Naive thymus-derived CD8-positive, alpha-beta T cell (primary cell): ENCODE results near the gene FLOT2. TPM values are rescaled to one million over a fixed set of nuclear protein-coding genes. Genes with fewer than 3 reads are reported as not detected.

Experiments
- ATAC-seq, 2 donors: fragments of 150-1000 bp; cut with Tn5 transposase in 1 of 2; sonication (Bioruptor Pico), chemical (Tn5 transposase) in 1 of 2; 1 replicate in 1 of 2; 2 replicates in 1 of 2; pipeline ENCODE4 v1.10.0; 2021; ENCODE audit warnings: mild to moderate bottlenecking in 2 of 2, moderate library complexity in 2 of 2
- POLR2A ChIA-PET: fragments of 350-600 bp; sonication (Branson Sonifier 250); formaldehyde crosslinking; loops from one replicate; lab custom pipeline; 2021; ENCODE audit warnings: antibody characterized with exemption; lab: Charles Lee
- DNase-seq, 10 donors: peaks; one replicate each; pipeline versions ENCODE4 v3.0.0 to v3.0.0-alpha.2; 2020 to 2022
- H3K27ac Mint-ChIP-seq, 10 donors: one replicate each; pipeline ENCODE4 v1.8.0; 2020 to 2022; ENCODE audit warnings: mild to moderate bottlenecking in 10 of 10, mixed read lengths in 10 of 10, moderate library complexity in 4 of 10, inconsistent platforms in 1 of 10
- H3K27me3 Mint-ChIP-seq, 5 donors: one replicate each; pipeline ENCODE4 v1.8.0; 2021 to 2022; ENCODE audit warnings: mixed read lengths in 5 of 5
- H3K36me3 Mint-ChIP-seq, 3 donors: one replicate each; pipeline ENCODE4 v1.8.0; 2020 to 2022; ENCODE audit warnings: mixed read lengths in 3 of 3, mild to moderate bottlenecking in 2 of 3, inconsistent platforms in 1 of 3
- H3K4me1 Mint-ChIP-seq, 4 donors: one replicate each; pipeline ENCODE4 v1.8.0; 2021 to 2022; ENCODE audit warnings: mixed read lengths in 4 of 4
- H3K4me3 Mint-ChIP-seq, 10 donors: one replicate each; pipeline ENCODE4 v1.8.0; 2020 to 2022; ENCODE audit warnings: mild to moderate bottlenecking in 10 of 10, mixed read lengths in 10 of 10, moderate library complexity in 6 of 10, inconsistent platforms in 1 of 10
- H3K9me3 Mint-ChIP-seq, 9 donors: one replicate each; pipeline ENCODE4 v1.8.0; 2020 to 2022; ENCODE audit warnings: mixed read lengths in 9 of 9, mild to moderate bottlenecking in 3 of 9, inconsistent platforms in 1 of 9, moderate library complexity in 1 of 9
- polyA plus RNA-seq, 3 donors: library from polyadenylated mRNA; unstranded; fragments of 300-500 nt; fragmentation: Illumina TruSeq; gene quantifications; one replicate each; pipeline ENCODE4 v1.2.3, GENCODE V29; 2021
- total RNA-seq, 8 experiments: library from RNA in 2 of 8; stranded (reverse) in 2 of 8; gene quantifications; one replicate each; pipeline ENCODE4 v1.2.3 and lab custom pipeline; 2021 to 2026

FLOT2 gene
- total and polyA plus RNA-seq, 5 experiments from 2014 or later: 206 to 253 (median 230) TPM

DNA sequence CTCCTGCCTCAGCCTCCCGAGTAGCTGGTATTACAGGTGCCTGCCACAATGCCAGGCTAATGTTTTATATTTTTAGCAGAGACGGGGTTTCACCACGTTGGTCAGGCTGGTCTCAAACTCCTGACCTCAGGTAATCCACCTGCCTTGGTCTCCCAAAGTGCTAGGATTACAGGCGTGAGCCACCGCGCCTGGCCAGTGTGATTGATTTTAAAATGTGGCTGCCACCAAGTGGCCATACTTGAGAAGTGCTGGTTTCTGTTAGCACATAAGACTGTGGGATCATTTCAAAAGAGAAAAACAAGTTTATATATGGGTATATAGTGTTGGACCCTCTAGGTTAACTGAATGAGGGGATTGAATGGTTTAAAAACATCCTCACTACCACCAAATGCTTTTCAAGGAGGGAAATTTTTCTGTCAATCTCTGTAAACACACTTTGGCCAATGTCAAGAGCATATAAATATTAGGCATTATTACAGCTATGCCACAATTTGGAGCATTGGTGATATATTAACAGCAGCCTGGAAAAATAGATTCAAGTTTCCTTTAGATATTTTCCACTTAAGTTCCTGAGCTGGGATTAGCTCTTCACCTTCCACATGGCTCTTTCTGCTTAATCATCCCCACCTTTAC lies 18.9 kb upstream of the FLOT2 start:
- H3K4me1 Mint-ChIP-seq: peaks cover 0 to 9% (median 7%) of the 10 kb centered on the region in 4 donors
- no peak overlapping the region for H3K4me3 Mint-ChIP-seq
- ATAC-seq (peak; percentile 87), DNase-seq (peak in 8 of 10 donors; percentile 20 to 67 (median 37))
- peak overlapping the region; percentile 38 to 92 (median 73) for H3K27ac Mint-ChIP-seq
- POLR2A ChIA-PET: interaction anchor here (1.1 to 1.8 kb wide), 6 partner anchors 10 to 190 kb away, joined by 3 to 14 read pairs (median 4); no protein-coding TSS in a partner anchor
- H3K27me3 Mint-ChIP-seq: no peaks in the 10 kb centered on the region
- H3K36me3 Mint-ChIP-seq: peaks cover 5 to 97% (median 15%) of the 10 kb centered on the region in 3 donors
- H3K9me3 Mint-ChIP-seq: no peaks in the 10 kb centered on the region

GRCh38 chr17:28912938-28913333 lies 15.4 kb upstream of the FLOT2 start:
- H3K4me3 Mint-ChIP-seq: no peak overlapping the region
- POLR2A ChIA-PET: interaction anchor here (0.7 to 1.8 kb wide), 3 partner anchors 13 to 149 kb away, joined by 3 to 5 read pairs (median 3); no protein-coding TSS in a partner anchor

GRCh38 chr17:28912281-28912937 lies 14.9 kb upstream of the FLOT2 start:
- peak in 1 of 10 donors; percentile 12 for DNase-seq
- Mint-ChIP-seq H3K36me3 (peaks cover 5 to 95% (median 18%) of the 10 kb centered on the region in 3 donors), H3K27me3 (no peaks in the 10 kb centered on the region), H3K27ac (peak overlapping the region in 6 of 10 donors; percentile 36 to 79 (median 51)), H3K9me3 (no peaks in the 10 kb centered on the region), H3K4me3 (peak overlapping the region in 2 of 10 donors; percentile 19 to 29), H3K4me1 (peaks cover 0 to 9% (median 4%) of the 10 kb centered on the region in 4 donors)
- no peak for ATAC-seq
- POLR2A ChIA-PET: interaction anchor here (0.9 to 1.8 kb wide), 3 partner anchors 14 to 193 kb away, joined by 3 to 5 read pairs (median 3); partner anchors contain the start of gene RPL23A

More at GRCh38 chr17:28912938-28913333, 15.4 kb upstream of the FLOT2 start:
- H3K27ac Mint-ChIP-seq: peak overlapping the region in 5 of 10 donors; percentile 36 to 79 (median 52)
- H3K27me3 Mint-ChIP-seq: no peaks in the 10 kb centered on the region
- H3K36me3 Mint-ChIP-seq: peaks cover 5 to 95% (median 18%) of the 10 kb centered on the region in 3 donors
- DNase-seq (no peak), ATAC-seq (no peak)
- peaks cover 0 to 9% (median 4%) of the 10 kb centered on the region in 4 donors for H3K4me1 Mint-ChIP-seq
- no peaks in the 10 kb centered on the region for H3K9me3 Mint-ChIP-seq

DNA sequence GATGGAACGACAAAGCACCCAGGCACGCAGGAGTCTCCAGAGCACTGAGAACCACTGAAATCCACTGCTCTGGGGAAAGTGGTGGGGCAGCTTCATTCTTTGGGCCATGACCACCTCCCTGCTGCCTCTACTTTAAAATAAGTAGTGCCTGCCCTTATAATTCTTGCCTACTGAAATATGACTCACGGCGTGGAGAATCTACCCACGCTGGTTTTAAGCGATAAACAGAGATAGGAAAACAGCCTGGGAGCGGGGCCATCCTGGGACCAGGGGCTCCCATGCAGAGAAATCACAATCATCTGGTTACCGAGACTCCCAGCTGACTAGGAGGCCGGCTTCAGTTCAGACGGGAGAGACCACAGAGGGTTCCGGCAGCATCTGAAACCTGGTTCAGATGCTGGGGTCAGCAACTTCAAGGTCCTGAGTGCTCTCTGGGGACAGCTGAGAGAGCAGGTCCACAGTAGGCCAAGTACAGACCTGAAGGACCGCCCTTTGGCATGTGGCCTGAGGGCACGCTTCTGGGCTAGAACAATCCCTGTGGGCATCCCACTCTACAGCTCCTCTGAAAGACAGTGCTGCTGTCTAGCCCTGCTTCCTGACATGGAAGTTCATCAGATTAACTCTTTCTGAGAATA lies 14.0 kb upstream of the FLOT2 start:
- H3K4me1 Mint-ChIP-seq: peaks cover 0 to 8% (median 5%) of the 10 kb centered on the region in 4 donors
- DNase-seq (no peak), ATAC-seq (no peak)
- H3K4me3 Mint-ChIP-seq: no peak overlapping the region
- POLR2A ChIA-PET: interaction anchor here (0.9 to 3.0 kb wide), 3 partner anchors 15 to 192 kb away, joined by 3 to 9 read pairs (median 5); partner anchors contain the start of genes PHF12 and RPL23A
- H3K27ac Mint-ChIP-seq: peak overlapping the region in 1 of 10 donors; percentile 27
- no peaks in the 10 kb centered on the region for H3K27me3 Mint-ChIP-seq
- H3K36me3 Mint-ChIP-seq: peaks cover 5 to 95% (median 18%) of the 10 kb centered on the region in 3 donors
- no peaks in the 10 kb centered on the region for H3K9me3 Mint-ChIP-seq

- ATAC-seq: no peak
- Mint-ChIP-seq H3K4me3 (no peak overlapping the region), H3K9me3 (no peaks in the 10 kb centered on the region), H3K36me3 (peaks cover 5 to 91% (median 18%) of the 10 kb centered on the region in 3 donors), H3K27ac (peak overlapping the region in 1 of 10 donors; percentile 62), H3K4me1 (peaks cover 0 to 7% (median 3%) of the 10 kb centered on the region in 4 donors), H3K27me3 (no peaks in the 10 kb centered on the region)
- POLR2A ChIA-PET: interaction anchor here (3.0 kb wide), 1 partner anchor 42 kb away, joined by 9 read pairs; the partner anchor contains the start of gene PHF12
- peak in 1 of 10 donors; percentile 27 for DNase-seq
These were observed 13.0 kb upstream of the FLOT2 start for GRCh38 chr17:28910534-28910933.

- DNase-seq (no peak), ATAC-seq (no peak)
- peaks cover 0 to 4% (median 2%) of the 10 kb centered on the region in 4 donors for H3K4me1 Mint-ChIP-seq
- H3K27me3 Mint-ChIP-seq: no peaks in the 10 kb centered on the region
- peak overlapping the region in 2 of 10 donors; percentile 56 to 77 for H3K27ac Mint-ChIP-seq
- H3K9me3 Mint-ChIP-seq: no peaks in the 10 kb centered on the region
- H3K36me3 Mint-ChIP-seq: peaks cover 0 to 82% (median 9%) of the 10 kb centered on the region in 3 donors
- POLR2A ChIA-PET: interaction anchor here (1.0 to 3.0 kb wide), 3 partner anchors 44 to 189 kb away, joined by 3 to 9 read pairs (median 3); partner anchors contain the start of genes PHF12 and RPL23A
- H3K4me3 Mint-ChIP-seq: no peak overlapping the region
These were observed 11.2 kb upstream of the FLOT2 start for GRCh38 chr17:28908640-28909167.

GRCh38 chr17:28907709-28908475 lies 10.4 kb upstream of the FLOT2 start:
- H3K27ac Mint-ChIP-seq: peak overlapping the region in 5 of 10 donors; percentile 47 to 87 (median 59)
- H3K4me3 Mint-ChIP-seq: no peak overlapping the region
- POLR2A ChIA-PET: interaction anchor here (0.6 to 1.3 kb wide), 6 partner anchors 11 to 196 kb away, joined by 3 to 4 read pairs (median 3); partner anchors contain the start of genes PROCA1 and RPL23A
- peaks cover 3 to 9% (median 5%) of the 10 kb centered on the region in 4 donors for H3K4me1 Mint-ChIP-seq
- H3K27me3 Mint-ChIP-seq: no peaks in the 10 kb centered on the region
- peaks cover 0 to 74% (median 7%) of the 10 kb centered on the region in 3 donors for H3K36me3 Mint-ChIP-seq
- no peaks in the 10 kb centered on the region for H3K9me3 Mint-ChIP-seq
- DNase-seq (no peak), ATAC-seq (no peak)

GRCh38 chr17:28906706-28907438 lies 9.3 kb upstream of the FLOT2 start:
- H3K4me1 Mint-ChIP-seq: peaks cover 7 to 14% (median 11%) of the 10 kb centered on the region in 4 donors
- H3K27ac Mint-ChIP-seq: peak overlapping the region in 8 of 10 donors; percentile 48 to 87 (median 62)
- ATAC-seq: no peak
- H3K27me3 Mint-ChIP-seq: no peaks in the 10 kb centered on the region
- no peak overlapping the region for H3K4me3 Mint-ChIP-seq
- H3K9me3 Mint-ChIP-seq: no peaks in the 10 kb centered on the region
- POLR2A ChIA-PET: interaction anchor here (0.7 to 1.1 kb wide), 3 partner anchors 9 to 14 kb away, joined by 3 to 4 read pairs (median 3); no protein-coding TSS in a partner anchor
- H3K36me3 Mint-ChIP-seq: peaks cover 0 to 64% (median 5%) of the 10 kb centered on the region in 3 donors
- peak in 1 of 10 donors; percentile 34 for DNase-seq

DNA sequence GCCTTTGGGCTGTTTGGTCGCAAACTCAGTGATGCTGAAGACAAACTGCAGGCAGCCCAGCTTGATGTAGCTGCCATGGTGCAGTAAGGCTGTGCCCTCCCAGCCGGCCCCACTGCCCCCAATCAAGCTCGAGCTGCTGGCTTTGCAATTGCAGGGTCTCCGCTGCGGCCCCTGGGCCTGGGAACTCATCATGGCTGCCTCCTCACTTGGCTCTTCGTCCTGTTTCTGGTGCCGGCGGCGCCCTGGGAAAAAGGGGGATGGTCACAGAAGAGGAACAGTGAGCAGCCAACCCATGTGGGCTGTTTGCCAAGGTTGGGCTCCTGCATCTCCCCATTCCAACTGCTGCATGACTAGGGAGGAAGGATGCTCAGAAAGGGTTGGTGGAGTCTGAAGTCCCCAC lies 8.7 kb upstream of the FLOT2 start:
- Mint-ChIP-seq H3K27me3 (no peaks in the 10 kb centered on the region), H3K27ac (peak overlapping the region in 5 of 10 donors; percentile 22 to 80 (median 51)), H3K4me1 (peaks cover 10 to 19% (median 17%) of the 10 kb centered on the region in 4 donors), H3K4me3 (peak overlapping the region in 1 of 10 donors; percentile 29), H3K9me3 (no peaks in the 10 kb centered on the region), H3K36me3 (peaks cover 0 to 58% (median 5%) of the 10 kb centered on the region in 3 donors)
- no peak for ATAC-seq
- peak in 1 of 10 donors; percentile 52 for DNase-seq
- POLR2A ChIA-PET: interaction anchor here (0.7 kb wide), 1 partner anchor 10 kb away, joined by 3 read pairs; no protein-coding TSS in a partner anchor

GRCh38 chr17:28904800-28905199 lies 7.3 kb upstream of the FLOT2 start:
- H3K9me3 Mint-ChIP-seq: no peaks in the 10 kb centered on the region
- H3K4me3 Mint-ChIP-seq: peak overlapping the region in 1 of 10 donors; percentile 28
- ATAC-seq (no peak), DNase-seq (no peak)
- no peaks in the 10 kb centered on the region for H3K27me3 Mint-ChIP-seq
- POLR2A ChIA-PET: interaction anchor here (0.6 kb wide), 1 partner anchor 62 kb away, joined by 4 read pairs; no protein-coding TSS in a partner anchor
- H3K36me3 Mint-ChIP-seq: peaks cover 0 to 43% (median 2%) of the 10 kb centered on the region in 3 donors
- H3K4me1 Mint-ChIP-seq: peaks cover 17 to 27% (median 26%) of the 10 kb centered on the region in 4 donors
- peak overlapping the region in 8 of 10 donors; percentile 6 to 90 (median 72) for H3K27ac Mint-ChIP-seq
